B cell (primary cell): ENCODE measurements around the gene TRIO.

ENCODE experiments used
- EZH2 ChIP-seq: IDR thresholded peaks from 2 replicates; pipeline ENCODE4 v1.6.1; 2012; ENCODE audit warnings: borderline replicate concordance, low read depth, mild to moderate bottlenecking, moderate library complexity, low read length; ENCODE audit not compliant: insufficient read depth, poor library complexity, severe bottlenecking
- TF ChIP-seq, protein P1 (sequence below): fragments of 200-600 bp; IDR thresholded peaks from one replicate; pipeline ENCODE4 v1.8.0; 2022; ENCODE audit warnings: antibody characterized with exemption, mild to moderate bottlenecking

GRCh38 chr5:14397717-14398116 is 254.6 kb downstream of the TRIO start:
- TF ChIP-seq, protein P1, sequence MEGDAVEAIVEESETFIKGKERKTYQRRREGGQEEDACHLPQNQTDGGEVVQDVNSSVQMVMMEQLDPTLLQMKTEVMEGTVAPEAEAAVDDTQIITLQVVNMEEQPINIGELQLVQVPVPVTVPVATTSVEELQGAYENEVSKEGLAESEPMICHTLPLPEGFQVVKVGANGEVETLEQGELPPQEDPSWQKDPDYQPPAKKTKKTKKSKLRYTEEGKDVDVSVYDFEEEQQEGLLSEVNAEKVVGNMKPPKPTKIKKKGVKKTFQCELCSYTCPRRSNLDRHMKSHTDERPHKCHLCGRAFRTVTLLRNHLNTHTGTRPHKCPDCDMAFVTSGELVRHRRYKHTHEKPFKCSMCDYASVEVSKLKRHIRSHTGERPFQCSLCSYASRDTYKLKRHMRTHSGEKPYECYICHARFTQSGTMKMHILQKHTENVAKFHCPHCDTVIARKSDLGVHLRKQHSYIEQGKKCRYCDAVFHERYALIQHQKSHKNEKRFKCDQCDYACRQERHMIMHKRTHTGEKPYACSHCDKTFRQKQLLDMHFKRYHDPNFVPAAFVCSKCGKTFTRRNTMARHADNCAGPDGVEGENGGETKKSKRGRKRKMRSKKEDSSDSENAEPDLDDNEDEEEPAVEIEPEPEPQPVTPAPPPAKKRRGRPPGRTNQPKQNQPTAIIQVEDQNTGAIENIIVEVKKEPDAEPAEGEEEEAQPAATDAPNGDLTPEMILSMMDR, result no peak
- TF ChIP-seq EZH2, result no peak
